NCI-H187 treated with DMSO at 0.1 percent for 48 hours (cell line): ENCODE measurements around the gene NUDT14.

Source experiments
- DNase-seq: peaks from one replicate; lab custom pipeline; 2025; lab: John Stamatoyannopoulos, UW

Gene NUDT14

DNA sequence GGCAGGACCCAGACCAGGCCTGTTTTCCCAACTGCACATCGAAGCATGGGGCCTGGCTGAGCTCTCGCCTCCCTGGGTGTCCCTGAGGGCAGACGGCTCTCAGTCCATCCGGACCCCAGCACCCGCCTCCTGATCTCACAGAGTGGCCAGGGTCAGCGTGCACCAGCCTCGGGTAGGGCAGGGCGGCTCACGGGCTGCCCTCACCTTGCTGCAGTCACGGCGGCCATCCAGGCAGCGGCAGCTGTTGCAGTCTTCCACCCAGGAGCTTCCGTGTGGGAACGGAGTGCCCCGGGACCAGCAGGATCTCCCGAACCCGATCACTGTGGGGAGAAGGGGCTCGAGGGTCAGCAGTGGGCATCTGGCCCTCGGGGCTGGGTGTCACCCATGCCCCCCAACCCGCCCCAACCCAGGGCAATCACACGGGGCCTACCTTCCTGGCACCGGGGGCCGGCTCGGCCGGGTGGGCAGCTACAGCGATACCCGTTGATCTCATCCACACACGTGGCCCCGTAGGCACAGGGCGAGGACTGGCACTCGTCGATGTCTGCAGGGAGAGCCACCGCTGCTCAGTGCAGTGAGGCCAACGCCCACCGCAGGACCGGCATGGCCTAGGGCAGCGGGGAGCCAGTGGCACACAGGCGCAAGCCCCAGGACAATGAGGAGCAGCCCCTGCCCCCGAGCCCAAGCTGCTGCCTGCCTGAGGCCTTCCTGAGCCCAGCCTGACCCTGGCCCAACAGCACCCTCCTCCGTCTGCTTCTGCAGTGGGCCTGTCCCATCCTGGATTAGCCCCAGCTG lies 34.7 kb downstream of the NUDT14 start:
- DNase-seq: no peak

DNA sequence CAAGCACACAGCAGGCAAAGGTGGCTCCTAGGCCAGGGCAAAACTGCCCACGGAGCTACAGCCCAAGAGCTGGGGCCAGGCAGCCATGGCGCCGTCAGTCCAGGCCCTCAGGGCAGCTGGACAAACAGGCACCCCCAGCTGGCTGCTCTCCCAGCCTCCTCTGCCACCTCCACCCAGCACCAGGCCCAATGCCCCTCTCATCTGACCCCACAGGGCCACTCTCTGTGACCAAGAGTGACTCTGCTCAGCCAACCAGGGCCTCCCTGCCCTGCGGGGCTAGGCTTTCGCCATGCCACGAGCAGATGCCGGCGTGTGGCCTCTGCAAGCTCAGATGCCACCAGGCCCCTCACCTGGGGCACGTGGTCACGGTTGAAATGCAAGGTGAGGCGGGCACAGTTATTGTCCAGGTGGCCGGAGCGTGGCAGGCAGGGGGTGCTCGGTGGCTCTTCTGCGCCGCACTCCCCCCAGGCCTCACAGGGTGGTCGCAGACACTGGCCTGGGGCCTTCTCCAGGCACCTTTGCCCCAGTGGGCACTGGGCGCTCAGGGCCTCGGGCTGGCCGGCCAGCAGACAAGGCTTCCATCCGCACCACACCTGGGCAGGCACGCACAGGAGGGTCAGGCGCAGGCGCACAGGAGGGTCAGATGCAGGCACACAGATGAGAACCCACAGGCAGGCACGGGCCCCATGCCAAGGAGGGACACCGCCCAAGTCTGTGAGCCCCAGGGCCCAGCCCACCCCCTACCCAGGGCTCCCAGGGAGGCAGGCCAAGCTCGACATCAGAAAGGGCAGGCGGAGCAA lies 35.5 kb downstream of the NUDT14 start:
- no peak for DNase-seq

DNA sequence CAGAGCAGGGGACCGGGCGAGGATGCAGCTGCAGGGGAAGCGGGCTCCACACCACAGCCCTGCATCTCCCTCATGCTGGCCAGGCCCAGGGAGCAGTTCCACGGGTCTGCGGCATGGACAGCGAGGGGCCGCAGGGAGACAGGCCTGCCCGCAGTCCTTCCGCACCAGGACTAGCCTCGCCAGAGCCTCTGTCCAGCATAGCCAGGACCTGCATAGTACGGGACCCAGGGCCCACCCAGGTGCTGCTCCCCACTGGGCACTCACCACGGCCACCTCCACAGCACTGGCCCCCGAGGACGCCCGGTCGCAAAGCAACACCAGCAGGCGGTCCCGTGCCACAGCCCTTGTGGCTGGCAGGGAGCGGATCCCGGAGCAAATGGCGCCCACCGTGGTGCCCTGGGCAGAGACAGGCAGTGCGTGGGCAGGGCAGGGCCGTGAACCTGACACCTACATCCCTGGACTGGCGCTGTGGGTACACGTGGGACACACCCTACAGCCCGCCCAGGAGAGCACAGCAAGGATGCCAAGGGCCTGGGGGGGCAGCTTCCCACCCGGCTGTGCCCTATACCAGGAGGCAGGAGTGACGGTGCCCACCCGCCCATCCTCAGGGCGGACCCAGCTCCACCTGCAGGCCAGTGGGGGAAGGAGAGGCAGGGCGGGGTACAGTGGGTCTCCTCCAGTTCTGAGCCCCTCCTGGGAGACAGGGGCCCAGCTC lies 36.3 kb downstream of the NUDT14 start:
- DNase-seq: no peak

DNA sequence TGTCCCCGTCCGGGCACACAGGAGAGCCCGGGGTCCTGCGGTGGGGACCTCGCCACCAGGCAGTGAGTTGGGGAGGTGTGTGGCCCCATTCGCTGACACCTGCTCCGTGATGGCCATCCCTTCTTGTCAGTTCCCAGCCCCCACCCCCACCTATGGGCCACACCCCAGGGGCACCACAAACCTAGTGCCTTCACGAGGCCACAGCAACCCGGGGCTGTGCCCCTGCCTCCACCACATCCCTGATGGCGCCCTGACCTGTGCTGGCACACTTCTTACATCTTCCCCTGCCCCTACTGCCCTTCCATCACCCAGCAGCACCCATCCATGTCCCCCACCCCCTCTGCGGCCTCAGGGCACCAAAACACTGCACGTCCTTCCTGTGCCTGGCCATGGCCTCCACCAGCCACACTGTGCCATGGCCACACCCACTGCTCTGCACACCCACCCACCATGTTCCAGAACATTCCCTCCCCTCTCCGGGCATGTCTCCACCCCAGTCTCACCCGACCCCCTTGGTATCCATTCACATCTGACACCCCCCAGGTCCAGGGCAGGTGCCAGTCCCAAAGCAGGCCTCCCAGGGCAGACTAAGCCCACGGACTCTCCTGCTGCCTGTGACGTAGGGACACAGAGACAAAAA lies 37.0 kb downstream of the NUDT14 start:
- no peak for DNase-seq

DNA sequence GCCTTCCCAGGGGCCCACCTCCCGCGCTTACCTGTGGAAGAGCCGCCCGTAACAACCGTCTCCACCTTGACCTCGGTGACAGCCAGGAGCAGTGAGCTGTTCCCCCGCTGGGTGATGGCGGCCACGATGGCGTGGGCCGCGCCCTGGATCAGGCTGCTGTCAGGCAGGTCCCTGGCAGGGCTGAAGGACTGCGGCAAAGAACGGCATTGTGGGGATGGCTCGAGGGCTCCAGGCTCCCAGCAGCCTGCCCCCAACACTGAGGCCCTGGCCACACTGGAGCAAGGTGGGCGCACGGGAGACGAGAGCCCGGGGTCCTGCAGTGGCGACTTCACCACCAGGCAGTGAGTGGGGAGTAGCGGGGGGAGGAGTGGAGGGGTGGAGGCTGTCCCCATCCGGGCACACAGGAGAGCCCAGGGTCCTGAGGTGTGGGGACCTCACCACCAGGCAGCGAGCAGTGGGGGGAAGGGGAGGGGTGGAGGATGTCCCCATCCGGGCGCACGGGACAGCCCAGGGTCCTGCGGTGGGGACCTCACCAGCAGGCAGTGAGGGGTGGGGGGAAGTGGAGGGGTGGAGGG lies 37.6 kb downstream of the NUDT14 start:
- DNase-seq: no peak

DNA sequence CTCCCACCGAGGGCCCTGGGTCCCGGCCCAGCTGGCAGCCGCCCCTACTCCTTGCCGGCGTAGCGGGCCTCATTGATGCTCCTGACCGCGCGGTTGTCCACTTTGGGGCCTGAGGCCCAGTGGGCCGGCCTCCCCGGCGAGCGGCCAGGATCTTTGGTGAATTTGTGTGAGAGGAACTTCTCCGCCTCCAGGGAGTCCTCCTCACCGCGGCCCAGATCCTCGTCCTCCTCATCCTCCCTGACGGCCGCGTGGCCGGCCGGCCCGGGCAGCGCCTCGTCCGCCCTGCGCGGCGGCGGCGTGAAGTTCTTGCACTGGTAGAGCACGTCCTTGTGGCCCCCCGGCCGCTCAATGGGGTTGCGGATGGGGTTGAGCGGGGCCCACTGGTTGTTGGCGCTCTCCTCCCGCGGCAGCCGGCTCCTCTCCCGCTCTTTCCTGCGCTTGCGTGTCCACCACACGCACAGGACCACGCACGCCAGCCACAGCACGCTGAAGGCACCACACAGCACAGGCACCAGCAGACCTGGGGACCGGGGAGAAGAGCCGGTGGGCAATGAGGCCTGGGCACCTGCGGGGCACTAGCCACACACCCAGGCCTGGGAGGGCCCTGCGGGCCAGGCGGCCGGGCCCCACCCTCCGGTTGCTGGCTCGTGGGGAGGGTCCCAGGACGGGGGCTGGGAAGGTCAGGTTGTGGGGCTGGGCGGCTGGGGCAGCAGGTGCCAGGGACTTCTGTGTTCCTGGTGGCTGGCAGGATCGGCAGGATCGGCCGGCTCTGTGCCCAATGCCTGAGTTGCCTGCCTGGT lies 38.3 kb downstream of the NUDT14 start:
- no peak for DNase-seq

DNA sequence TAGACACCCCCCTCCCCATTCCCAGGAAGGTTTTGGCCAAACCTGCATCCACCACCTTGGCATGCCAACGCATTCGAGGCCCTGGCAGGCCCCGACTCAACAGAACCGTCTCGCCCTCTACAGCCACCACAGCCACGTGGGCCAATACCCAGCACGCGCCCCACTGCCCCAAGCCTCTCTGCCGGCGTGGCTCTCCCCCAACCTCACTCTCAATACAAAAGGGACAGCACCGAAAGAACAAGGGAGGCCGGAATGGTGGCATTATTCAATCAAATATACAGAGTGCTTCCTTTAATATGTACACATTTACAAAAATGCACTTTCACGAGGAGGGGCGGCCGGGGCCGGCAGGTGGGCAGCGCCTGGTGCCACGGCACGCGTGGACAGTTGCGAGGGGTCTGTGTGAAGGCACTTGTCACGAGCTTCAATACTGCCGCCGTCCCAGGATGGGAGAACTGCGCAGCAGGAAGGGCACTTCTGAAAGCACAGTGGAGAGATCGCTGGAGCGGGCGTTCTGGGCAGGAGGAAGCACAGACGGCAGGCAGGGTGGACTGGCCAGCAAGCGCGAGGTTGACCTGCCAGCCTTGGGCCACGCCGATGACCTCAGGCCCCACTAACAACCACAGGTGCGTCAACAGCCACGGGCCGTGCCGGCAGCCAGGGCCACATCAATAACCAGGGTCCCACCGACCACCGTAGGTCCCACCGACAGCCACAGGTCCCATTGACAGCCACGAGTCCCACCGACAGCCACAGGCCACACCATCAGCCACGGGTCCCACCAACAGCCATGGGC lies 39.4 kb downstream of the NUDT14 start:
- no peak for DNase-seq

DNA sequence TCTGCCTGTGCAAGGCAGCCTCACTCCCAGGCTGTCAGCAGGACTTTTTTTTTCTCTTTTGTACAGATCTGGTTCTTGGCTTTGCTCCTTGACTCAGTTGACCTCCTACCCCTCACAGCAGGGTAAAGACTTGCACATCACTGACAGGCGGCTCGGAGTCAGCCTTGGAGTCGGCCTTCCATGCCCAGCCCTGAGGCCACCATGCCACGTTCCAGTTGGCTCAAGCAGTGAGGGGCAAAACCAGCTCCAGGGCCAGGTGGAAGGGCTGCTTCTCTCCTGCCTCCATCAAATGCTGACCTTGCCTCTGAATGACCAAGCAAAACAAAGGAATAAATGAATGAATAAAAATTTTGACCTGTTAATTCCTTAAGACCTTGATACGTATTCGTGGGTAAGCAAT lies 40.1 kb downstream of the NUDT14 start:
- no peak for DNase-seq

DNA sequence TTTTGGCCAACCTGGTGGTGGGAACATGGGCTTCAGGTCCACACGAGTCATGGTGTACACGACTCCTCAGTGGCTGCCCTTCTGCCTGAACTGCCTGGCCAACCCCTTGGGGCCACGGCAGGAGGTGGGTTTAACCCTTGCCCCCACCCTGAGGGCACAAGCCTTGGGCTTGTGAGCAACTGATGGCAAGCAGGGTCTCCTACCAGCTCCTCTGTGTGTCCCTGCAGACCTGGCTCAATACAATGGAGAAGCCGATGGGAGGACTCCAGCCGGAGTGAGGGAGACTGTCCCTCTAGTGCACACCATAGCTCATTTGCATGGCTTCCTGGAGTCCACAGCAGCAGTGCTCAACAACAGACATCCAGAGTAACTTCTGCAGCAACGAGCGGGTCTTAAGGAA lies 40.5 kb downstream of the NUDT14 start:
- no peak for DNase-seq

DNA sequence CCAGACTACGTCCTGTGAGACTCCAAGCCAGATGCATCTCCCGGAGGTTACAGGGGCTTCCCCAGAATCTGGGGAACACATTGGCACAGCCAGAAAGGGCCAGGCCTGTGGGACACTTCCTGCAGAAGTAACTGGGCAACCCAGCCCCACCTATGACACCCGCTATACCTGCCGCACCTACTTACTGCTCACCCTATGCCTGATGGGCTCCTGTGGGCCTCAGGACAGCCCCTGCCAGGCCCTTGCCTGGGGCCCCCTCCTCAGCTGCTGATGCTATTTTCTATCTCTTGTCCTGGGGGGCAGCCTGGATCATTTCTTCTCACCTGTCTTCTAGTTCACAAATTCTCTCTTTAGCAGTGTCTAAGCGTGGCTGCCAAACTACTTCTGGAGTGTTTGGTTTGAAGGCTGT lies 41.3 kb downstream of the NUDT14 start:
- DNase-seq: no peak

DNA sequence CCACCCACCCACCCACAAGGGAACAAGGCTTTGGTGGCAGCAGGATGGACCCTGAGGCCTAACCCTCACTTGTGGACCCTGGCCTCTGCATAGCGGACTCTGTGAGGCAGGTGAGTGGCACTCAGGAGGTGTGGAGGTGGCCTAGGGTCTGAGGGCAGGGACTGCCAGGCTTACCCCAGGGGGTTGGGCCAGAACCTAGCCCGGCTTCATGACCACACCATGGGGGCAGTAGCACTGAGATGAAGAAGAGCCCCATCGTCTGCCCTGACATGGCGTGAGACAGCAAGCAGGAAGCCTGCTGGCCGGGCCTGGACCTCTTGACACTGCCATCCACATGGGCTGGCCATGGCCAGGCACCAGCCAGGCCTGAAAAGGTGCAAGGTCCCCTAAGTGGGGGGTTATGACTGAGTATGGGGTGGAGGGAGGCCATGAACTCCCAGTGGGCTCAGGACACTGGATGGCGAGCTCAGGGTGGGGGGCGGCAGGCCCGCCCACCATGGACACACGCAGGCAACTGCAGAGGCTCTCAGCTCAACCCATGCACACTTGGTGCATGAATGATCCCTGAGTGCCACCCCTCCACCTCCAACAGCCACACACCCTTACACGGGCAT lies 41.8 kb downstream of the NUDT14 start:
- no peak for DNase-seq

DNA sequence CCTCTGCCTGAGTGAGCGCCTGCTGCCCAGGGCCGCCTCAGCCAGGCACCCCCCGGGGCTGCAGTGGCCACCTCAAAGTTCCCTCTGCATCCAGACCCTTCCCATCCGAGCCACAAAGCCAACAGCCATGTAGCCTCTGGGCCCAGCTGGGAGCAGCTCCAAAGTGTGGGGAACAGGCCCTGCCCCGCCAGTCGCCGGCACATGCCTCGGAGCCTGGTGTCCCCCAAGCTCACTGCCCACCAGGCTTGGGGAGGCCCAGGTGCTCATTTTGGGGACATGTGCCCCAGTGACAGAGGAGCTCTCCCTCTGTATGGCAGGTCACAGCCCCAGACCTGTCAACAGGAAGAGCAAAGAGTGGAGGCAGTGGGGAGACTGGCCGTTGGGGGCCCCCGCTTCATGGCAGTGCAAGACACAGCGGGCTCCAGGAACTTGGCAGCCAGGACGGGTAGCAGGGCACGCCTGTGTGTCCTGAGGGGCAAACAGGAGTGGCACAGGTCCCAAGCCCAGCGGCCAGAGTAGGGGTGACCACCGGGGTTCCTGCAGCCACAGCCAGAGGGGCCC lies 42.5 kb downstream of the NUDT14 start:
- no peak for DNase-seq

DNA sequence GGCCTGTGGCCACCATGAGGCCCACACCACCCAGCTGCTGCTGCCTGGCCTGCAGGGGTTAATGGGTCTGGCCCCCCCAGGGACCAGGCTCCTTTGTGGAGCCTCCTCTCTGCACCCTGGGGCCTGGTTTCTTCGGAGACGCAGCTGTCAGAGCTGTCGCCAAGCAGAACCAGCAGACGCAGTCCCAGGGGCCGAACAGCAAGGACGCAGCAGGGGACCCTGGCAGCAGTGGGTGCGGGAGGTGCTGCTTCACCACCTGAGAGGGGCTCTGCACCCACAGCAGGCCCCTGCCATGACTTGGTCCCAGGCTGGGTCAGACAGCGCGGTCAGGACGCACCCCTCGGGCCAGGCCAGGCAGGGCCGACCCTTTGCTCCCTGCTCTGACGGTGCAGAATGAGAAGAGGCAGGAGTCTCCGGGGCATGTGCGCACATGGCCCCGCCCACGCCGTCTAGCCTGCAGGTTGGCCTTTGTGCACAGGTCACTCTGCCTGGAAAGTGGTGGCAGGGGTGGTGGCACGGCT lies 43.0 kb downstream of the NUDT14 start:
- no peak for DNase-seq

DNA sequence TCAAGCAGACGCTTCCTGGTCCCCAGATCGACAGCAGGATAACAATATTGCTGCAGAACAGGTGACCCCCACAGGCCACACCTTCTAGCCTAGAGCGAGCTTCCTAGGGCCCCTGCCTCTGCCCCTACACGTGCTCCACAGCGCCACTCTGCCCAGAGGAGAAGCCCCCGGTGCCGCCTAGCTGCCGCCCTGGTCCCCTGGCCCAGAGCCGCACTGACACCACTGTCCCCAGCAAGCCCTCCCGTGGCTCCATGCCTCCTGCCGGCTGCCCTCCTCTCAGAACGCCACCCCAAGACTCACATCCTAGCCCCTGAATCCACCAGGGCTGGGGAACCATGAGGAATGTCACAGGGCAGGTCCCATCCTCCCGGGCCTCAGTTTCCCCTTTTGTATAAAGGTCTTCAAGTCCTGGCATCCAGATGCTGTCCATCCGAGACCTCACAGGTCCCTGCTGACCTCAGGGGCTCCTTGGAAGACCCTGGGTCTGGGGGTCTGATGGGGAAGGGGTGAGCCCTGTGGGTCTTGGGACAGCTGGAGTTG lies 43.6 kb downstream of the NUDT14 start:
- no peak for DNase-seq

DNA sequence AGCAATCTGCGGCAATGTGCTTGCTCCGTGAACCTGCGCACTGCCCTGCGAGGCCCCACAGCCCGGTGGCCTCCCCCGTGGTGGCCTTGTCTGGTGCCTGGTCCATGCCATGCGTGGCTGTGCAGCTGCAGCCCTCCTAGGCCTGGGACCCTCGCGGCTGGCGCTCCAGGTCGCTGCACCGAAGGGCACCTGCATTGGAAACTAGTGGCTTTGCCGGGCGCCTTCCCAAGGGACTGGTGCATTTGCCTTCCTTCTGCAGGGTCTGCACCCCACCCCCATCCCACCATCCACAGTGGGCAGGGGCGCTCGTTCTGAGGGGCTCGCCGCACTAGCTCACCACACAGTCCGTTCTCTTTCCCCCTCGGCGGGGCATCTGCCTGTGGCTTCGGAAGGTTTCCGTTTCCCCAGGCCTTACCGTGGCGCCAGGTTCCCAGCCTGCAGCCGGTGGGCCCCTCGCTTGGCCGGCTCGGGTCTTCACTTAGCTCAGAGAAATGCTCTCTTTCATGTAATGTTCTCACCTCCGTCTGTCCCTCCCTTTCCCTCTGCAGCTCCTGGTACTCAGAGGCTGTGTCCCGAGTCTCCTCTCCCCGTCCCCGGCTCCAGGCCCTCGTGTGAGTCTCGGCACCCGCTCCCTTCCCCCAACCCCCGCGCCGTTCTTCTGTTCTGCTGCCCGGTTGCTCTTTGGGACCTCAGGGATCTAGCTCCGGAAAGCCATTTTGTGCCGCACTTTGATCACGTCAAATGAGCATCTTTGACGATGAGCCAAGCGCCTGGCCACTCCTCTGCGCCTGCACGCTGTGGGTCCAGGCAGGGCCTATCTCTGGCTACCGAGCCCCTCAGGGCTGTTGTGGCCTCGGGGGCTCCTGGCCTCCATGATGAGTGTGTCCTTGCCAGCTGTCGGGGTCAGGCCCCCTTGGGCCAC lies 44.5 kb downstream of the NUDT14 start:
- DNase-seq: no peak

DNA sequence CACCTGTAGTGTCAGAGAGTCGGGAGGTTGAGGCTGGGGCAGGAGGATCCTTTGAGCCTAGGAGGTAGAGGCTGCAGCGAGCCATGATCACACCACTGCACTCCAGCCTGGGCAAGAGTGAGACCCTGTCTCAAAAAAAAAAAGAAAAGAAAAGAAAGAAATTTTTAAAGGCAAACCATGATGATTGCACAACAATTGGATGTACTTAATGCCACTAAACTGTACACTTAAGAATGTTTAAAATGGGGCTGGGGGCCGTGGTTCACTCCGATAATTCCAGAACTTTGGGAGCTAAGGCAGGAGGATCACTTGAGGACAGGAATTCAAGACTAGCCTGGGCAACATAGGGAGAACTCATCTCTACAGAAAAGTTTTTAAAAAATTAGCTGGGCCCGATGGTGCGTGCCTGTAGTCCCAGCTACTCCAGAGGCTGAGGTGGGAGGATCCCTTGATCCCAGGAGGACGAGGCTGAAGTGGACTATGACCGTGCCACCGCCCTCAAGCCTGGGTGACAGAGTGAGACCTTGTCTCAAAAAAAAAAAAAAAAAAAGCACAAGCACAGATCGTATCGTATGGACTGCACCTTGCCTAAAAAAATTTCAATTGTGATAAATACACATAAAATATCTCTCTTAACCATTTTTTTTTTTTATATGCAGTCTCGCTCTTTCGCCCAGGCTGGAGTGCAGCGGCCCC lies 45.3 kb downstream of the NUDT14 start:
- DNase-seq: no peak

DNA sequence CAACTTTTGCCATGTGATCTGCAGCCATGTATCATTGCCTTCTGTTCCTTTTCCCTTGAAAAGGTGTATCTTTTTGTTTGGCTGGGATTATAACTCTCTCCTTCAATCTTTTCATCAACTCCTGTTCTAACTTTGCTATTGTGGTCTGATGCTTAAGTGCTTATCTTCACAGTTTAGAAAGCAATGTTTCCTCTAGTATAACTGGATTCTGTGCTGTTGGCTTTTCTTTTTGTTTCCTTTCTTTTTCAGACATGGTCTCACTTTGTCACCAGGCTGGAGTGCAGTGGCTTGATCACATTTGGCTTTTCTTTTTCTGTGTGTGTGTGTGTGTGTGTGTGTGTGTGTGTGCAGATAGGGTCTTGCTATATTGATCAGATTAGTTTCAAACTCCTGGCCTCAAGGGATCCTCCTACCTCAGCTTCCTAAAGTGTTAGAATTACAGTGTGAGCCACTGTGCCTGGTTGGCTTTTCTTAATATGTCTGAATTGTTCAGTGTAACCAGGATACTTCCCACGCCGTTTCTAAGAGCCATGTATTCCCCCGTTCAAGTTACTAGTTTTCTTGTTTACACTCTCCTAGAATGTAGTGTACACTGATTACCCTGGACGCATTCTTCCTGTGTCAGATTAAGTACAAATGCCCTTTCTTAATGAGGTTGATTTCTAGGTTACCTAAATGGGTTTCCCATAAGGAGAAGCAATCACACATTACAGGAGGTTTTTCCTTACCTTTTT lies 48.0 kb downstream of the NUDT14 start:
- DNase-seq: no peak
